Stimulated activated CD8-positive, alpha-beta memory T cell treated with anti-CD3 and anti-CD28 coated beads, Interleukin-7, amount 100 ng/mL, for 48 hours (primary cell): ENCODE data around the gene FOXP1.
"Not testable (repeated sequence)": the region's sequence is repeated elsewhere in the genome, so short reads cannot be mapped to it uniquely, and the experiment has no call there.

ENCODE experiments used
- DNase-seq, 2 donors: peaks; one replicate each; pipeline ENCODE4 v3.0.0-alpha.2; 2020; ENCODE audit warnings: low read depth in 1 of 2; ENCODE audit errors: extremely low read depth in 1 of 2

The FOXP1 gene

GRCh38 chr3:71454512-71455403, 128.8 kb downstream of the FOXP1 start:
- no peak for DNase-seq

- no peak for DNase-seq
Observed at GRCh38 chr3:71453822-71454511, 129.6 kb downstream of the FOXP1 start.

- DNase-seq: no peak
Observed at GRCh38 chr3:71453319-71453718, 130.2 kb downstream of the FOXP1 start.

GRCh38 chr3:71451812-71452211, 131.7 kb downstream of the FOXP1 start:
- DNase-seq: no peak

GRCh38 chr3:71451060-71451459, 132.5 kb downstream of the FOXP1 start:
- no peak for DNase-seq

GRCh38 chr3:71450162-71450561, 133.4 kb downstream of the FOXP1 start:
- DNase-seq: no peak

- DNase-seq: no peak
Observed at GRCh38 chr3:71447803-71448202, 135.7 kb downstream of the FOXP1 start.

GRCh38 chr3:71447197-71447596, 136.3 kb downstream of the FOXP1 start:
- DNase-seq: no peak

- no peak for DNase-seq
Observed at GRCh38 chr3:71446734-71447133, 136.8 kb downstream of the FOXP1 start.

- DNase-seq: no peak
Observed at GRCh38 chr3:71446260-71446659, 137.3 kb downstream of the FOXP1 start.

- no peak for DNase-seq
Observed at GRCh38 chr3:71444861-71445259, 138.7 kb downstream of the FOXP1 start.

GRCh38 chr3:71444028-71444860, 139.3 kb downstream of the FOXP1 start:
- no peak for DNase-seq

GRCh38 chr3:71443332-71443731, 140.2 kb downstream of the FOXP1 start:
- DNase-seq: no peak

- no peak for DNase-seq
Observed at GRCh38 chr3:71442652-71443042, 140.9 kb downstream of the FOXP1 start.

GRCh38 chr3:71441925-71442651, 141.4 kb downstream of the FOXP1 start:
- DNase-seq: no peak

- no peak for DNase-seq
Observed at GRCh38 chr3:71441217-71441924, 142.2 kb downstream of the FOXP1 start.

- DNase-seq: no peak
Observed at GRCh38 chr3:71438904-71439303, 144.6 kb downstream of the FOXP1 start.

GRCh38 chr3:71438071-71438685, 145.3 kb downstream of the FOXP1 start:
- no peak for DNase-seq

GRCh38 chr3:71436337-71436736, 147.2 kb downstream of the FOXP1 start:
- DNase-seq: no peak

GRCh38 chr3:71435836-71436235, 147.7 kb downstream of the FOXP1 start:
- not testable (repeated sequence) for DNase-seq
